Immature natural killer cell (primary cell): ENCODE measurements around the gene ERP27. TPM values are rescaled to one million over a fixed set of nuclear protein-coding genes. Genes with fewer than 3 reads are reported as not detected.

Experiments used
- DNase-seq, 3 donors: peaks; one replicate each; pipeline ENCODE4 v3.0.0; 2022; ENCODE audit warnings: mixed read lengths in 1 of 3
- H3K27ac Mint-ChIP-seq, 6 donors: one replicate each; pipeline ENCODE4 v1.8.0; 2020; ENCODE audit warnings: mixed read lengths in 6 of 6, mild to moderate bottlenecking in 5 of 6, inconsistent platforms in 4 of 6, moderate library complexity in 3 of 6
- H3K27me3 Mint-ChIP-seq, 3 donors: one replicate each; pipeline ENCODE4 v1.8.0; 2020 to 2021; ENCODE audit warnings: low read depth in 3 of 3, mild to moderate bottlenecking in 3 of 3, mixed read lengths in 3 of 3, moderate library complexity in 3 of 3, inconsistent platforms in 1 of 3
- H3K36me3 Mint-ChIP-seq, 3 donors: one replicate each; pipeline ENCODE4 v1.8.0; 2020; ENCODE audit warnings: mixed read lengths in 3 of 3, inconsistent platforms in 2 of 3, mild to moderate bottlenecking in 2 of 3
- H3K4me1 Mint-ChIP-seq, 2 donors: one replicate each; pipeline ENCODE4 v1.8.0; 2020; ENCODE audit warnings: inconsistent platforms in 2 of 2, mild to moderate bottlenecking in 2 of 2, mixed read lengths in 2 of 2, moderate library complexity in 1 of 2
- H3K4me3 Mint-ChIP-seq, 5 donors: one replicate each; pipeline ENCODE4 v1.8.0; 2020; ENCODE audit warnings: mild to moderate bottlenecking in 5 of 5, mixed read lengths in 5 of 5, inconsistent platforms in 3 of 5, moderate library complexity in 3 of 5
- H3K9me3 Mint-ChIP-seq, 6 donors: one replicate each; pipeline ENCODE4 v1.8.0; 2020; ENCODE audit warnings: mild to moderate bottlenecking in 6 of 6, mixed read lengths in 6 of 6, inconsistent platforms in 4 of 6, moderate library complexity in 3 of 6
- polyA plus RNA-seq, 3 donors: library from polyadenylated mRNA; unstranded; fragments of 300-500 nt; fragmentation: Illumina TruSeq; gene quantifications; one replicate each; pipeline ENCODE4 v1.2.3, GENCODE V29; 2021

The ERP27 gene
- polyA plus RNA-seq, 3 donors from 2014 or later, result 2.5 to 3.8 (median 3.8) TPM

- H3K27me3 Mint-ChIP-seq, result peaks cover 0 to 3% (median 0%) of the 10 kb centered on the region in 3 donors
- H3K27ac Mint-ChIP-seq, result peak overlapping the region in 1 of 6 donors; percentile 9
- H3K36me3 Mint-ChIP-seq, result peaks cover 24 to 34% (median 27%) of the 10 kb centered on the region in 3 donors
- no peaks in the 10 kb centered on the region for H3K9me3 Mint-ChIP-seq
- no peak for DNase-seq
- no peak overlapping the region for H3K4me3 Mint-ChIP-seq
- H3K4me1 Mint-ChIP-seq, result peaks cover 18 to 22% of the 10 kb centered on the region in 2 donors
These were observed 13.8 kb downstream of the ERP27 start for GRCh38 chr12:14924541-14924940.

GRCh38 chr12:14923944-14924343 is 14.4 kb downstream of the ERP27 start:
- H3K4me1 Mint-ChIP-seq, result peaks cover 22 to 26% of the 10 kb centered on the region in 2 donors
- H3K27ac Mint-ChIP-seq, result peak overlapping the region in 1 of 6 donors; percentile 39
- peaks cover 27 to 39% (median 28%) of the 10 kb centered on the region in 3 donors for H3K36me3 Mint-ChIP-seq
- DNase-seq, result no peak
- H3K4me3 Mint-ChIP-seq, result no peak overlapping the region
- peaks cover 0 to 3% (median 0%) of the 10 kb centered on the region in 3 donors for H3K27me3 Mint-ChIP-seq
- no peaks in the 10 kb centered on the region for H3K9me3 Mint-ChIP-seq

GRCh38 chr12:14921218-14921617 is 17.1 kb downstream of the ERP27 start:
- DNase-seq, result no peak
- Mint-ChIP-seq H3K27ac (peak overlapping the region; percentile 4 to 75 (median 32)), H3K4me1 (peaks cover 25 to 26% of the 10 kb centered on the region in 2 donors), H3K27me3 (no peaks in the 10 kb centered on the region), H3K4me3 (no peak overlapping the region), H3K9me3 (no peaks in the 10 kb centered on the region), H3K36me3 (peaks cover 35 to 52% (median 37%) of the 10 kb centered on the region in 3 donors)

- peak overlapping the region in 1 of 5 donors; percentile 6 for H3K4me3 Mint-ChIP-seq
- no peaks in the 10 kb centered on the region for H3K9me3 Mint-ChIP-seq
- no peaks in the 10 kb centered on the region for H3K27me3 Mint-ChIP-seq
- H3K36me3 Mint-ChIP-seq, result peaks cover 35 to 52% (median 39%) of the 10 kb centered on the region in 3 donors
- peaks cover 25 to 26% of the 10 kb centered on the region in 2 donors for H3K4me1 Mint-ChIP-seq
- no peak for DNase-seq
- peak overlapping the region; percentile 4 to 79 (median 40) for H3K27ac Mint-ChIP-seq
These were observed 17.7 kb downstream of the ERP27 start for GRCh38 chr12:14920475-14921126.

- Mint-ChIP-seq H3K36me3 (peaks cover 44 to 57% (median 50%) of the 10 kb centered on the region in 3 donors), H3K27me3 (no peaks in the 10 kb centered on the region), H3K27ac (peak overlapping the region in 3 of 6 donors; percentile 37 to 84 (median 79)), H3K4me1 (peaks cover 25 to 26% of the 10 kb centered on the region in 2 donors), H3K4me3 (no peak overlapping the region), H3K9me3 (no peaks in the 10 kb centered on the region)
- DNase-seq, result no peak
These were observed 18.9 kb downstream of the ERP27 start for GRCh38 chr12:14919455-14919854.

- H3K36me3 Mint-ChIP-seq, result peaks cover 46 to 68% (median 59%) of the 10 kb centered on the region in 3 donors
- H3K4me1 Mint-ChIP-seq, result peaks cover 17 to 20% of the 10 kb centered on the region in 2 donors
- H3K27me3 Mint-ChIP-seq, result no peaks in the 10 kb centered on the region
- no peaks in the 10 kb centered on the region for H3K9me3 Mint-ChIP-seq
- H3K4me3 Mint-ChIP-seq, result no peak overlapping the region
- DNase-seq, result no peak
- no peak overlapping the region for H3K27ac Mint-ChIP-seq
These were observed 22.6 kb downstream of the ERP27 start for GRCh38 chr12:14915736-14916135.

- DNase-seq, result no peak
- Mint-ChIP-seq H3K9me3 (no peaks in the 10 kb centered on the region), H3K27ac (peak overlapping the region in 2 of 6 donors; percentile 45 to 66), H3K27me3 (peaks cover 0 to 1% (median 0%) of the 10 kb centered on the region in 3 donors), H3K4me1 (peaks cover 2 to 7% of the 10 kb centered on the region in 2 donors), H3K36me3 (peaks cover 38 to 69% (median 43%) of the 10 kb centered on the region in 3 donors), H3K4me3 (no peak overlapping the region)
These were observed 25.0 kb downstream of the ERP27 start for GRCh38 chr12:14913381-14913781.

- Mint-ChIP-seq H3K4me1 (peaks cover 0 to 17% of the 10 kb centered on the region in 2 donors), H3K36me3 (peaks cover 32 to 63% (median 34%) of the 10 kb centered on the region in 3 donors), H3K9me3 (no peaks in the 10 kb centered on the region), H3K27me3 (peaks cover 0 to 1% (median 0%) of the 10 kb centered on the region in 3 donors), H3K4me3 (no peak overlapping the region), H3K27ac (no peak overlapping the region)
- DNase-seq, result no peak
These were observed 27.2 kb downstream of the ERP27 start for GRCh38 chr12:14911131-14911530.

GRCh38 chr12:14910090-14910915 is 28.0 kb downstream of the ERP27 start:
- H3K27ac Mint-ChIP-seq, result peak overlapping the region in 4 of 6 donors; percentile 58 to 76 (median 74)
- H3K36me3 Mint-ChIP-seq, result peaks cover 33 to 60% (median 33%) of the 10 kb centered on the region in 3 donors
- H3K4me3 Mint-ChIP-seq, result no peak overlapping the region
- peaks cover 0 to 1% (median 0%) of the 10 kb centered on the region in 3 donors for H3K27me3 Mint-ChIP-seq
- H3K4me1 Mint-ChIP-seq, result peaks cover 0 to 17% of the 10 kb centered on the region in 2 donors
- no peak for DNase-seq
- H3K9me3 Mint-ChIP-seq, result no peaks in the 10 kb centered on the region

GRCh38 chr12:14907953-14908352 is 30.4 kb downstream of the ERP27 start:
- Mint-ChIP-seq H3K36me3 (peaks cover 15 to 40% (median 24%) of the 10 kb centered on the region in 3 donors), H3K9me3 (no peaks in the 10 kb centered on the region), H3K4me1 (peaks cover 0 to 17% of the 10 kb centered on the region in 2 donors), H3K27ac (peak overlapping the region in 2 of 6 donors; percentile 74 to 77), H3K4me3 (no peak overlapping the region), H3K27me3 (peaks cover 0 to 1% (median 0%) of the 10 kb centered on the region in 3 donors)
- no peak for DNase-seq

GRCh38 chr12:14906114-14906513 is 32.2 kb downstream of the ERP27 start:
- Mint-ChIP-seq H3K27me3 (peaks cover 0 to 1% (median 0%) of the 10 kb centered on the region in 3 donors), H3K4me1 (peaks cover 0 to 27% of the 10 kb centered on the region in 2 donors), H3K36me3 (peaks cover 12 to 34% (median 18%) of the 10 kb centered on the region in 3 donors), H3K4me3 (no peak overlapping the region), H3K9me3 (no peaks in the 10 kb centered on the region), H3K27ac (no peak overlapping the region)
- no peak for DNase-seq

GRCh38 chr12:14905269-14906004 is 32.9 kb downstream of the ERP27 start:
- Mint-ChIP-seq H3K36me3 (peaks cover 12 to 30% (median 18%) of the 10 kb centered on the region in 3 donors), H3K4me1 (peaks cover 0 to 22% of the 10 kb centered on the region in 2 donors), H3K27me3 (no peaks in the 10 kb centered on the region), H3K9me3 (no peaks in the 10 kb centered on the region), H3K4me3 (no peak overlapping the region), H3K27ac (peak overlapping the region in 2 of 6 donors; percentile 8 to 31)
- no peak for DNase-seq

- Mint-ChIP-seq H3K4me3 (no peak overlapping the region), H3K36me3 (peaks cover 12 to 29% (median 18%) of the 10 kb centered on the region in 3 donors), H3K27ac (no peak overlapping the region), H3K4me1 (peaks cover 0 to 22% of the 10 kb centered on the region in 2 donors), H3K9me3 (no peaks in the 10 kb centered on the region), H3K27me3 (peaks cover 0 to 1% (median 0%) of the 10 kb centered on the region in 3 donors)
- no peak for DNase-seq
These were observed 33.5 kb downstream of the ERP27 start for GRCh38 chr12:14904854-14905253.
